Activated CD8-positive, alpha-beta T cell treated with anti-CD3 and anti-CD28 coated beads, Interleukin-2, amount 10 ng/mL, durations not matched to agents 7 days and 5 days (primary cell): ENCODE results near the gene WDFY4. TPM values are rescaled to one million over a fixed set of nuclear protein-coding genes. Genes with fewer than 3 reads are reported as not detected.
A peak's percentile ranks its signal among the peaks of the same experiment; 100 is the strongest.

ENCODE experiments used
- ATAC-seq: fragments of 150-1000 bp; cut with Tn5 transposase; one replicate; pipeline ENCODE4 v1.10.0; 2021; ENCODE audit warnings: moderate library complexity
- CTCF ChIA-PET: fragments of 350-600 bp; sonication (Branson Sonifier 250); formaldehyde crosslinking; loops from one replicate; lab custom pipeline; 2021; ENCODE audit warnings: antibody characterized with exemption; lab: Charles Lee
- POLR2A ChIA-PET: fragments of 350-600 bp; sonication (Branson Sonifier 250); formaldehyde crosslinking; loops from one replicate; lab custom pipeline; 2021; ENCODE audit warnings: antibody characterized with exemption; lab: Charles Lee
- DNase-seq: peaks from one replicate; pipeline ENCODE4 v3.0.0-alpha.2; 2020
- H3K27ac Mint-ChIP-seq: one replicate; pipeline ENCODE4 v1.8.0; 2021; ENCODE audit warnings: mild to moderate bottlenecking, mixed read lengths
- H3K27me3 Mint-ChIP-seq: one replicate; pipeline ENCODE4 v1.8.0; 2021; ENCODE audit warnings: low read depth, mixed read lengths
- H3K36me3 Mint-ChIP-seq: one replicate; pipeline ENCODE4 v1.8.0; 2021; ENCODE audit warnings: low read depth, mixed read lengths
- H3K4me1 Mint-ChIP-seq: one replicate; pipeline ENCODE4 v1.8.0; 2021; ENCODE audit warnings: low read depth, mixed read lengths
- H3K4me3 Mint-ChIP-seq: one replicate; pipeline ENCODE4 v1.8.0; 2021; ENCODE audit warnings: mild to moderate bottlenecking, mixed read lengths
- H3K9me3 Mint-ChIP-seq: one replicate; pipeline ENCODE4 v1.8.0; 2022; ENCODE audit warnings: mixed read lengths; ENCODE audit not compliant: insufficient read depth
- total RNA-seq, 2 experiments: library from RNA; stranded (reverse); gene quantifications; one replicate each; pipeline ENCODE4 v1.2.3, GENCODE V29; 2021

Gene WDFY4
- total RNA-seq, 2 experiments from 2014 or later = 0.16 to 0.37 TPM

DNA sequence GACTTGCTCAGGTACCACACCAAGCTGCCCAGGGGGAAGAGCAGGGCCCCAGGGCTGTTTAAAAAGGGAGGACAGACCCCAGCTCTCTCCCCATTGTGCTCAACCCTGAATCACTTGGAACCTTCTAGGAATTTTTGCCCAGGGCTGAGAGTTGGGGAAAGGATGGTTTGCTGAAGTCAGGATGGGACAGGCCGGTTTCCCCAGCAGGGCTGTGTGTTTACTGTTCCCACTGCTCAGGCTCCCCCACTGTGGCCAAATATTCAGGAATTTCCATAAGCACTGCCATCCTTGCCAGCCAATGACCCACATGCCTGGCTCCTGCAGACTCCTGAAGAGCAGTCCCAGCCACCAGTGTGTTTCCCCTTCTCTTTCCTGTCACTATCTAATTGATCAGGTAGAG, 120.7 kb downstream of the WDFY4 start:
- Mint-ChIP-seq H3K36me3 (peaks cover 11% of the 10 kb centered on the region), H3K4me3 (no peak overlapping the region), H3K27me3 (no peaks in the 10 kb centered on the region), H3K27ac (peak overlapping the region; percentile 71), H3K4me1 (peaks cover 64% of the 10 kb centered on the region), H3K9me3 (peaks cover 6% of the 10 kb centered on the region)
- POLR2A ChIA-PET = no interaction called here
- CTCF ChIA-PET = no interaction called here
- no peak for ATAC-seq
- no peak for DNase-seq

- ChIA-PET CTCF (no interaction called here), POLR2A (no interaction called here)
- no peaks in the 10 kb centered on the region for H3K27me3 Mint-ChIP-seq
- no peak overlapping the region for H3K4me3 Mint-ChIP-seq
- no peak overlapping the region for H3K27ac Mint-ChIP-seq
- no peak for ATAC-seq
- peaks cover 6% of the 10 kb centered on the region for H3K9me3 Mint-ChIP-seq
- H3K4me1 Mint-ChIP-seq = peaks cover 63% of the 10 kb centered on the region
- no peak for DNase-seq
- H3K36me3 Mint-ChIP-seq = peaks cover 10% of the 10 kb centered on the region
Observed at GRCh38 chr10:48805848-48806247, 121.2 kb downstream of the WDFY4 start.

DNA sequence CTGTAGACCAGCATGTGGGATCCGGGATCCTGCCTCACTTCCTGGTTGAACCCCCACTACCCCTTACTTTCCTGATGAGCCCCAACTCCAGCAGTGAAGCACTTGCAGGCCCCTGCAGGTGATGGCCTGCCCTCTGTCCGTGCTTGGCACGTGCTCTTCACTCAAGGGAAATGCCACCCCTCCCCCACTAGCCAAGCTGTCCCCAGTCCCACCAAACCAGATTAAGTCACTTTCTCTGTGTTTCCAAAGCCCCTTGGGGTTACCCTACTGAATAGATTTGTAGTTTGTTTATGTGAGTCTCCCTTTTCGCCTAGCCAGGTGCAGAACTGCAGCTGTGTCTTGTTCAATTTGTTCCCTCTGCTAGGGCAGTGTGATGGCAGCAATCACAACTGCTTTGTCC, 121.7 kb downstream of the WDFY4 start:
- Mint-ChIP-seq H3K4me1 (peaks cover 58% of the 10 kb centered on the region), H3K27ac (no peak overlapping the region), H3K4me3 (no peak overlapping the region), H3K36me3 (peaks cover 7% of the 10 kb centered on the region), H3K27me3 (no peaks in the 10 kb centered on the region), H3K9me3 (peaks cover 1% of the 10 kb centered on the region)
- DNase-seq (no peak), ATAC-seq (no peak)
- CTCF ChIA-PET = no interaction called here
- POLR2A ChIA-PET = no interaction called here

- POLR2A ChIA-PET = no interaction called here
- H3K9me3 Mint-ChIP-seq = no peaks in the 10 kb centered on the region
- peaks cover 10% of the 10 kb centered on the region for H3K27me3 Mint-ChIP-seq
- H3K36me3 Mint-ChIP-seq = no peaks in the 10 kb centered on the region
- peaks cover 42% of the 10 kb centered on the region for H3K4me1 Mint-ChIP-seq
- DNase-seq (no peak), ATAC-seq (no peak)
- CTCF ChIA-PET = no interaction called here
- H3K4me3 Mint-ChIP-seq = no peak overlapping the region
- no peak overlapping the region for H3K27ac Mint-ChIP-seq
Observed at GRCh38 chr10:48807791-48808470, 123.3 kb downstream of the WDFY4 start.

- DNase-seq (no peak), ATAC-seq (no peak)
- ChIA-PET CTCF (no interaction called here), POLR2A (no interaction called here)
- H3K27ac Mint-ChIP-seq = no peak overlapping the region
- H3K36me3 Mint-ChIP-seq = no peaks in the 10 kb centered on the region
- H3K9me3 Mint-ChIP-seq = no peaks in the 10 kb centered on the region
- H3K4me1 Mint-ChIP-seq = peaks cover 29% of the 10 kb centered on the region
- H3K4me3 Mint-ChIP-seq = no peak overlapping the region
- H3K27me3 Mint-ChIP-seq = peaks cover 10% of the 10 kb centered on the region
Observed at GRCh38 chr10:48809261-48809660, 124.6 kb downstream of the WDFY4 start.

- ATAC-seq (no peak), DNase-seq (no peak)
- H3K4me1 Mint-ChIP-seq = peaks cover 7% of the 10 kb centered on the region
- ChIA-PET CTCF (no interaction called here), POLR2A (no interaction called here)
- no peaks in the 10 kb centered on the region for H3K36me3 Mint-ChIP-seq
- no peak overlapping the region for H3K27ac Mint-ChIP-seq
- no peak overlapping the region for H3K4me3 Mint-ChIP-seq
- no peaks in the 10 kb centered on the region for H3K9me3 Mint-ChIP-seq
- H3K27me3 Mint-ChIP-seq = peaks cover 15% of the 10 kb centered on the region
Observed at GRCh38 chr10:48811461-48811860, 126.8 kb downstream of the WDFY4 start.

DNA sequence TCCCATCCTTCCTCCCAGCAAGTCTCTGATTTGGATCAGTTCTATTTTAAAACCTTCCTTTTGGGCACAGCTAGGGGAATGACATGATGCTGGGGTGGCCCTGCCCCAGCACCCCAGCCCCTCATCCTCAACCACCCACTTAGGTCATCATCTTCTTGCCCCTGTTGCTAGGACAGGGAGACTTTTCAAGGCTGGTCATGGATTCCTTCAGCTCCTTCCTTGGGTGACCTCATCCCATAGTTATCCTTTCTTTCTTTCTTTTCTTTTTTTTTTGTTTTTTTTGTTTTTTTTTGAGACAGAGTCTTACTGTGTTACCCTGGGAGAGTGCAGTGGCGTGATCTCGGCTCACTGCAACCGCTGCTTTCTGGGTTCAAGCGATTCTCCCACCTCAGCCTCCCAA, 127.2 kb downstream of the WDFY4 start:
- Mint-ChIP-seq H3K9me3 (no peaks in the 10 kb centered on the region), H3K27ac (no peak overlapping the region), H3K4me3 (no peak overlapping the region), H3K36me3 (no peaks in the 10 kb centered on the region), H3K27me3 (peaks cover 15% of the 10 kb centered on the region), H3K4me1 (peaks cover 6% of the 10 kb centered on the region)
- no peak for ATAC-seq
- ChIA-PET CTCF (no interaction called here), POLR2A (no interaction called here)
- no peak for DNase-seq

DNA sequence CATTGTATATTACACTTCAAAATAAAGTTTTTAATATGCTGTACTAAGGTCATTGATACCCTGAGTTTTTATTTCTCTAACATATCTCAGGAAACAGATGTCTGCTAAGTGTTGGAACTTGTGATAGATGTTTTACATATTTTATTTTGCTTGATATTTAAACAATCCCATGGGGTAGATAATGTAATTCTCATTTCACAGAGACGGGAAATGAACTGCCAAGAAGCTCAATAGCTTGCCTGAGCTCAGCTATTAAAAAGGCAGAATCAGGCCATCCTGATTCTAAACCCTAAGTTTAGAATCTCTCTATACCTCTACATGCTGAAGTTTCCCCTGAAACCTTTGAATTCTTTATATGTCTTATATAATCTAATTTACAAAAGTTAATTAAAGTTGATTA, 128.6 kb downstream of the WDFY4 start:
- H3K4me1 Mint-ChIP-seq = peaks cover under 1% of the 10 kb centered on the region
- no peaks in the 10 kb centered on the region for H3K9me3 Mint-ChIP-seq
- POLR2A ChIA-PET = no interaction called here
- no peak overlapping the region for H3K27ac Mint-ChIP-seq
- DNase-seq = no peak
- no peak overlapping the region for H3K4me3 Mint-ChIP-seq
- no peak for ATAC-seq
- H3K27me3 Mint-ChIP-seq = peaks cover 15% of the 10 kb centered on the region
- H3K36me3 Mint-ChIP-seq = no peaks in the 10 kb centered on the region
- CTCF ChIA-PET = no interaction called here

DNA sequence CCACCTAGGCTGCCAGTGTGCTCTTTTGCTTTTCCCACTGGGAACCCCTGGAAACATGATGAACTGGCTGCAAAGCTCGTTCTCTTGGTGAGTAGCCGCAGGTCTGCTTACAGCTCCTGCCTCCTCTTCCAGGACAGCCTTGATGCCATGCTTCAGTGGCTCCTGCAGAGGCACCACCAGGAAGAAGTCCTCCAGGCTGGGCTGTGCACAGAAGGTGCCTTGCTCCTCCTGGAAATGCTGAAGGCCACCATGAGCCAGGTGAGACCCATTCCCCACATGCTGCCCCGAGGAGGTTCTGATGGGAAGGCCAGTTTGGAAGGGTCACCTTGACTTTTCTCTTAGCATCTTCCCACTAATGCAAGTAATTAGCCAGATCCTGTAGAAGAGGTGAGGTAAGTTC, 129.2 kb downstream of the WDFY4 start:
- no peak for ATAC-seq
- Mint-ChIP-seq H3K27me3 (peaks cover 15% of the 10 kb centered on the region), H3K4me1 (no peaks in the 10 kb centered on the region), H3K9me3 (no peaks in the 10 kb centered on the region), H3K27ac (no peak overlapping the region), H3K36me3 (no peaks in the 10 kb centered on the region), H3K4me3 (no peak overlapping the region)
- no peak for DNase-seq
- POLR2A ChIA-PET = no interaction called here
- CTCF ChIA-PET = no interaction called here

DNA sequence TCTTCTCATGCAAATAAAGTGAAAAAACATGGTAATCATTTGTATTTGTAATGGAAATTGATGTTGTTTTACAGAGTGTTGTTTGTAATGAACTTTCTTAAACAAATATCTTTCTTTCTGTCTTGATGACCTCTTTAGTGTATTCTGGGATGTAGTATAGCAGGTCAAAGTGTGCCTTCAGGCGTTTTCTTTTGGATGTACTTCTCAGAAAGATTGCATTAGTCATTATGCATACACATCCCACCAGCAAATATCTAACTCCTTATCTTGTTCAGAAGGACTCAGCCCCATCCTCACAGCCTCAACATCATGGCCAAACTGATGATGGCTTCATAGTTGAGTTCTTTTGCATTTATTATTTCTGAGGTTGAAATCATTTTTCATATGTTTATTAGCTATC, 130.3 kb downstream of the WDFY4 start:
- no peak for ATAC-seq
- ChIA-PET POLR2A (no interaction called here), CTCF (no interaction called here)
- Mint-ChIP-seq H3K4me3 (no peak overlapping the region), H3K27me3 (peaks cover 15% of the 10 kb centered on the region), H3K4me1 (no peaks in the 10 kb centered on the region), H3K27ac (no peak overlapping the region), H3K9me3 (no peaks in the 10 kb centered on the region), H3K36me3 (no peaks in the 10 kb centered on the region)
- no peak for DNase-seq

GRCh38 chr10:48817141-48817540, 132.5 kb downstream of the WDFY4 start:
- Mint-ChIP-seq H3K27me3 (peaks cover 14% of the 10 kb centered on the region), H3K4me1 (peaks cover 8% of the 10 kb centered on the region), H3K36me3 (no peaks in the 10 kb centered on the region), H3K9me3 (no peaks in the 10 kb centered on the region), H3K4me3 (no peak overlapping the region), H3K27ac (no peak overlapping the region)
- POLR2A ChIA-PET = no interaction called here
- CTCF ChIA-PET = no interaction called here
- no peak for DNase-seq
- no peak for ATAC-seq

DNA sequence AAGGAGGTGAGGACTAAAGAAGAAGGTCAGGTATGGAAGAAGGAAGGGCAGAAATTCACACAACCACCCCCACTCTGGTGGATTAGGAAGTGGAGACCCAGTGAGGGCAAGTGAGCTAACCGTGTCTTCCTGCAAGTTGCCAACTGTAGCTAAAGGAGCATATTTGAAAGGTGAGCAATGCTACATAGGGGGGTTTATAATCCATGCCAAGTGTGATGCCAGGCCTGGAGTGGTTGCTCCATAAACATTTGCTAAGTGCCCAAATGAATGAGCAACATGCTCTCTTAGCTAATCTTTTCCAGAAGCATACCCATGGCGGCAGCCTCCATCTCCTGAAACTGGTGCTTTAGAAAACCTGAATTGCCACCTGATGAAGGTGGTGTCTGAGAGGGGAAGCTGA, 133.4 kb downstream of the WDFY4 start:
- DNase-seq (no peak), ATAC-seq (no peak)
- peaks cover 8% of the 10 kb centered on the region for H3K4me1 Mint-ChIP-seq
- no peaks in the 10 kb centered on the region for H3K9me3 Mint-ChIP-seq
- no peak overlapping the region for H3K27ac Mint-ChIP-seq
- H3K4me3 Mint-ChIP-seq = no peak overlapping the region
- ChIA-PET POLR2A (no interaction called here), CTCF (no interaction called here)
- H3K27me3 Mint-ChIP-seq = peaks cover 11% of the 10 kb centered on the region
- H3K36me3 Mint-ChIP-seq = no peaks in the 10 kb centered on the region
